ENCODE data around the gene SLC39A9. TPM values are rescaled to one million over a fixed set of nuclear protein-coding genes. Genes with fewer than 3 reads are reported as not detected.
"Not testable (repeated sequence)": the region's sequence is repeated elsewhere in the genome, so short reads cannot be mapped to it uniquely, and the experiment has no call there.

The SLC39A9 gene
- total RNA-seq, 8 experiments from 2014 or later, result 46.5 to 107 (median 65.0) TPM

- in situ Hi-C loops (cut with MboI; ENCODE audit: low pct_unique_long_range_greater_than_20kb in 2 of 9, low sequenced_read_pairs in 9 of 9, unreplicated experiment in 9 of 9), result no loop called here
- Histone ChIP-seq H3K4me3 (no peak overlapping the region), H3K27ac (peak overlapping the region; percentile 53 to 74), H3K4me1 (replicated peaks in 1 of 2) (peaks cover 11 to 23% of the 10 kb centered on the region in 2 donors)
- 40 to 76% (median 56%) methylated on average over 1 to 4 of the region's 4 CpGs; no CpG with 5 or more reads in 7 of the 10 experiments for WGBS, 10 experiments
- peak in 4 of 8 experiments; percentile 7 to 14 (median 9) for ATAC-seq (replicated peaks in 6 of 8)
Observed at GRCh38 chr14:69487771-69488170, 89.3 kb downstream of the SLC39A9 start.

- no peak overlapping the region for H3K4me3 ChIP-seq
- no peak for ATAC-seq (replicated peaks in 6 of 8)
- in situ Hi-C loops (cut with MboI; ENCODE audit: low pct_unique_long_range_greater_than_20kb in 2 of 9, low sequenced_read_pairs in 9 of 9, unreplicated experiment in 9 of 9), result no loop called here
- H3K27ac ChIP-seq, result no peak overlapping the region
- peaks cover 11 to 23% of the 10 kb centered on the region in 2 donors for H3K4me1 ChIP-seq (replicated peaks in 1 of 2)
Observed at GRCh38 chr14:69489495-69489894, 91.0 kb downstream of the SLC39A9 start.

GRCh38 chr14:69490219-69490918, 91.9 kb downstream of the SLC39A9 start:
- ATAC-seq (replicated peaks in 6 of 8), result no peak
- 29 to 100% (median 84%) methylated on average over 1 to 5 of the region's 7 CpGs; no CpG with 5 or more reads in 4 of the 10 experiments for WGBS, 10 experiments

GRCh38 chr14:69491193-69491592, 92.7 kb downstream of the SLC39A9 start:
- ATAC-seq (replicated peaks in 6 of 8), result peak in 2 of 8 experiments; percentile 70 to 86
- in situ Hi-C loops (cut with MboI; ENCODE audit: low pct_unique_long_range_greater_than_20kb in 2 of 9, low sequenced_read_pairs in 9 of 9, unreplicated experiment in 9 of 9), result no loop called here
- H3K27ac ChIP-seq, result no peak overlapping the region
- WGBS, 10 experiments, result 0 to 100% (median 56%) methylated on average over 1 to 3 of the region's 3 CpGs; no CpG with 5 or more reads in 3 of the 10 experiments
- peaks cover 11 to 20% of the 10 kb centered on the region in 2 donors for H3K4me1 ChIP-seq (replicated peaks in 1 of 2)
- no peak overlapping the region for H3K4me3 ChIP-seq

More at GRCh38 chr14:69490219-69490918, 91.9 kb downstream of the SLC39A9 start:
- H3K4me1 ChIP-seq (replicated peaks in 1 of 2), result peaks cover 11 to 20% of the 10 kb centered on the region in 2 donors
- in situ Hi-C loops (cut with MboI; ENCODE audit: low pct_unique_long_range_greater_than_20kb in 2 of 9, low sequenced_read_pairs in 9 of 9, unreplicated experiment in 9 of 9), result no loop called here
- no peak overlapping the region for H3K4me3 ChIP-seq
- no peak overlapping the region for H3K27ac ChIP-seq

- peaks cover 0 to 3% of the 10 kb centered on the region in 2 donors for H3K4me1 ChIP-seq (replicated peaks in 1 of 2)
- H3K4me3 ChIP-seq, result no peak overlapping the region
- H3K27ac ChIP-seq, result no peak overlapping the region
- WGBS, 10 experiments, result 20 to 83% (median 66%) methylated on average over 1 to 4 of the region's 4 CpGs; no CpG with 5 or more reads in 2 of the 10 experiments
- no peak for ATAC-seq (replicated peaks in 6 of 8)
- in situ Hi-C loops (cut with MboI; ENCODE audit: low pct_unique_long_range_greater_than_20kb in 2 of 9, low sequenced_read_pairs in 9 of 9, unreplicated experiment in 9 of 9), result no loop called here
Observed at GRCh38 chr14:69493038-69493437, 94.5 kb downstream of the SLC39A9 start.

GRCh38 chr14:69493791-69494190, 95.3 kb downstream of the SLC39A9 start:
- no peak overlapping the region for H3K4me3 ChIP-seq
- ATAC-seq (replicated peaks in 6 of 8), result no peak
- in situ Hi-C loops (cut with MboI; ENCODE audit: low pct_unique_long_range_greater_than_20kb in 2 of 9, low sequenced_read_pairs in 9 of 9, unreplicated experiment in 9 of 9), result no loop called here
- no peak overlapping the region for H3K27ac ChIP-seq
- WGBS, 10 experiments, result 20 to 100% (median 51%) methylated on average over 1 to 3 of the region's 3 CpGs; no CpG with 5 or more reads in 2 of the 10 experiments
- H3K4me1 ChIP-seq (replicated peaks in 1 of 2), result no peaks in the 10 kb centered on the region

DNA sequence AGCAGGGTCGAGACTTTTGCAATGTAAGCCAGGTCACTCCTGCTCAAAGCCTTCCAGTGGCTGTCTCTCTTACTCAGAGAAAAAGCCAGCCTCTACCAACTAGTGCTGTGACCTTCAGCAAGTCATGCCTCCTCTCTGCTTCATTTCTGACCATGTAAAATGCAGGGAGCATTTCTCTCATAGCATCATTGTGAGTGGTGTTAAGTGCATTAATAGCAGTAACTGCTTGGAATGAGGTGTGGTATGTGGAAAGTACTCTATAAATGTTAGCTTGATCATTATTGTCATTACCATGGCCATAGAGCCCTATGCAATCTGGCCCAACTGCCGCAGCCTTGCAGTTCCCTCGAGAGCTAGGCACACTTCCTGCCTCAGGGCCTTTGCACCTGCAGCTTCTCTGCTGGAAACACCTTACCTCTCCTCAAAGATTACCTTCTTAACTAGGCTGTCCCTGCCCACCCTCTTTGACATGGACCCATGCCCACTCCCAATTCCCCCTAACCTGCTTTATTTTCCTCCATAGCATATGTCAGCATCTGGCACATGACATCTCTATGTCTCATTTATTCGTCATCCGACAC, 96.9 kb downstream of the SLC39A9 start:
- no peak for ATAC-seq (replicated peaks in 6 of 8)
- no peak overlapping the region for H3K4me3 ChIP-seq
- 20 to 100% (median 67%) methylated on average over 1 to 4 of the region's 5 CpGs; no CpG with 5 or more reads in 2 of the 10 experiments for WGBS, 10 experiments
- no peak overlapping the region for H3K27ac ChIP-seq
- H3K4me1 ChIP-seq (replicated peaks in 1 of 2), result no peaks in the 10 kb centered on the region
- in situ Hi-C loops (cut with MboI; ENCODE audit: low pct_unique_long_range_greater_than_20kb in 2 of 9, low sequenced_read_pairs in 9 of 9, unreplicated experiment in 9 of 9), result no loop called here

- ATAC-seq (replicated peaks in 6 of 8); H3K4me3 ChIP-seq; in situ Hi-C loops (cut with MboI; ENCODE audit: low pct_unique_long_range_greater_than_20kb in 2 of 9, low sequenced_read_pairs in 9 of 9, unreplicated experiment in 9 of 9); H3K4me1 ChIP-seq (replicated peaks in 1 of 2); H3K27ac ChIP-seq: not testable (repeated sequence)
- 71 to 100% (median 87%) methylated on average over 1 to 4 of the region's 4 CpGs for WGBS, 10 experiments
Observed at GRCh38 chr14:69497866-69498265, 99.4 kb downstream of the SLC39A9 start.

GRCh38 chr14:69498286-69498685, 99.8 kb downstream of the SLC39A9 start:
- H3K4me3 ChIP-seq; ATAC-seq (replicated peaks in 6 of 8); H3K27ac ChIP-seq; in situ Hi-C loops (cut with MboI; ENCODE audit: low pct_unique_long_range_greater_than_20kb in 2 of 9, low sequenced_read_pairs in 9 of 9, unreplicated experiment in 9 of 9); H3K4me1 ChIP-seq (replicated peaks in 1 of 2): not testable (repeated sequence)
- 53 to 93% (median 80%) methylated on average over 1 to 3 of the region's 4 CpGs; no CpG with 5 or more reads in 3 of the 10 experiments for WGBS, 10 experiments

- 14 to 100% (median 67%) methylated on average over 1 to 3 of the region's 5 CpGs; no CpG with 5 or more reads in 5 of the 10 experiments for WGBS, 10 experiments
- no peak overlapping the region for H3K27ac ChIP-seq
- H3K4me1 ChIP-seq (replicated peaks in 1 of 2), result no peaks in the 10 kb centered on the region
- in situ Hi-C loops (cut with MboI; ENCODE audit: low pct_unique_long_range_greater_than_20kb in 2 of 9, low sequenced_read_pairs in 9 of 9, unreplicated experiment in 9 of 9), result no loop called here
- no peak for ATAC-seq (replicated peaks in 6 of 8)
- no peak overlapping the region for H3K4me3 ChIP-seq
Observed at GRCh38 chr14:69499436-69499835, 100.9 kb downstream of the SLC39A9 start.

GRCh38 chr14:69500096-69500495, 101.6 kb downstream of the SLC39A9 start:
- WGBS, 10 experiments, result 50 to 100% (median 80%) methylated on average over 1 to 2 of the region's 5 CpGs; no CpG with 5 or more reads in 5 of the 10 experiments
- in situ Hi-C loops (cut with MboI; ENCODE audit: low pct_unique_long_range_greater_than_20kb in 2 of 9, low sequenced_read_pairs in 9 of 9, unreplicated experiment in 9 of 9), result no loop called here
- no peak for ATAC-seq (replicated peaks in 6 of 8)
- H3K27ac ChIP-seq, result no peak overlapping the region
- H3K4me3 ChIP-seq, result no peak overlapping the region
- H3K4me1 ChIP-seq (replicated peaks in 1 of 2), result no peaks in the 10 kb centered on the region

- Histone ChIP-seq H3K4me1 (replicated peaks in 1 of 2) (no peaks in the 10 kb centered on the region), H3K27ac (no peak overlapping the region), H3K4me3 (no peak overlapping the region)
- in situ Hi-C loops (cut with MboI; ENCODE audit: low pct_unique_long_range_greater_than_20kb in 2 of 9, low sequenced_read_pairs in 9 of 9, unreplicated experiment in 9 of 9), result no loop called here
- WGBS, 10 experiments, result 60% methylated on average over 1 of the region's 4 CpGs; no CpG with 5 or more reads in 9 of the 10 experiments
- ATAC-seq (replicated peaks in 6 of 8), result peak in 2 of 8 experiments; percentile 29 to 41
Observed at GRCh38 chr14:69500736-69501135, 102.2 kb downstream of the SLC39A9 start.

- WGBS, 10 experiments, result 0 to 80% (median 38%) methylated on average over 1 to 4 of the region's 4 CpGs; no CpG with 5 or more reads in 5 of the 10 experiments
- H3K4me3 ChIP-seq, result no peak overlapping the region
- in situ Hi-C loops (cut with MboI; ENCODE audit: low pct_unique_long_range_greater_than_20kb in 2 of 9, low sequenced_read_pairs in 9 of 9, unreplicated experiment in 9 of 9), result no loop called here
- no peaks in the 10 kb centered on the region for H3K4me1 ChIP-seq (replicated peaks in 1 of 2)
- H3K27ac ChIP-seq, result no peak overlapping the region
- ATAC-seq (replicated peaks in 6 of 8), result peak in 4 of 8 experiments; percentile 38 to 58 (median 50)
Observed at GRCh38 chr14:69501423-69501838, 102.9 kb downstream of the SLC39A9 start.

All from motor neuron (in vitro differentiated cells).